Astrocyte (in vitro differentiated cells and primary cell): ENCODE results near the gene SRL. TPM values are rescaled to one million over a fixed set of nuclear protein-coding genes. Genes with fewer than 3 reads are reported as not detected.

ENCODE experiments used
- DNase-seq: peaks from one replicate; pipeline ENCODE4 v3.0.0-alpha.2; 2010; ENCODE audit warnings: low read depth
- FAIRE-seq: peaks from 2 replicates; lab custom pipeline; 2011; peaks lifted over from hg19 to GRCh38; lab: Jason Lieb, UNC
- H2AFZ ChIP-seq: 2 replicates; pipeline ENCODE4 v1.6.0; 2012; ENCODE audit warnings: low read depth, low read length, inconsistent platforms
- H3K27ac ChIP-seq: 2 replicates; pipeline ENCODE4 v1.5.1; 2011; ENCODE audit warnings: low read depth, low read length, inconsistent platforms
- H3K27me3 ChIP-seq: 2 replicates; pipeline ENCODE4 v1.6.0; 2011; ENCODE audit warnings: low read length, inconsistent platforms; ENCODE audit not compliant: insufficient read depth
- H3K36me3 ChIP-seq: 2 replicates; pipeline ENCODE4 v1.5.1; 2011; ENCODE audit warnings: low read length, inconsistent platforms; ENCODE audit not compliant: insufficient read depth
- H3K4me1 ChIP-seq: 2 replicates; pipeline ENCODE4 v1.5.1; 2011; ENCODE audit warnings: low read length, inconsistent platforms; ENCODE audit not compliant: insufficient read depth
- H3K4me2 ChIP-seq: 2 replicates; pipeline ENCODE4 v1.6.0; 2012; ENCODE audit warnings: low read length, inconsistent platforms
- H3K4me3 ChIP-seq: 2 replicates; pipeline ENCODE4 v1.5.1; 2011; ENCODE audit warnings: low read depth, mild to moderate bottlenecking, low read length, inconsistent platforms; ENCODE audit not compliant: insufficient read depth
- H3K79me2 ChIP-seq: 2 replicates; pipeline ENCODE4 v1.6.0; 2012; ENCODE audit warnings: mild to moderate bottlenecking, low read length, inconsistent platforms; ENCODE audit not compliant: insufficient read depth
- H3K9ac ChIP-seq: 2 replicates; pipeline ENCODE4 v1.6.0; 2012; ENCODE audit warnings: mild to moderate bottlenecking, low read length, inconsistent platforms
- H3K9me3 ChIP-seq: 2 replicates; pipeline ENCODE4 v1.5.1; 2012; ENCODE audit warnings: low read depth, mild to moderate bottlenecking, low read length, inconsistent platforms; ENCODE audit not compliant: insufficient read depth
- H4K20me1 ChIP-seq: 2 replicates; pipeline ENCODE4 v1.6.0; 2012; ENCODE audit warnings: low read length, inconsistent platforms; ENCODE audit not compliant: insufficient read depth
- H3K27ac Mint-ChIP-seq: one replicate; pipeline ENCODE4 v1.8.0; 2021; ENCODE audit warnings: mild to moderate bottlenecking, mixed read lengths; ENCODE audit not compliant: unreplicated experiment
- H3K27me3 Mint-ChIP-seq: one replicate; pipeline ENCODE4 v1.8.0; 2021; ENCODE audit warnings: low read depth, mixed read lengths; ENCODE audit not compliant: unreplicated experiment
- H3K36me3 Mint-ChIP-seq: one replicate; pipeline ENCODE4 v1.8.0; 2021; ENCODE audit warnings: low read depth, mixed read lengths; ENCODE audit not compliant: unreplicated experiment
- H3K4me1 Mint-ChIP-seq: one replicate; pipeline ENCODE4 v1.8.0; 2021; ENCODE audit warnings: low read depth, mixed read lengths; ENCODE audit not compliant: unreplicated experiment
- H3K4me3 Mint-ChIP-seq: one replicate; pipeline ENCODE4 v1.8.0; 2021; ENCODE audit warnings: mild to moderate bottlenecking, moderate library complexity, mixed read lengths; ENCODE audit not compliant: unreplicated experiment
- H3K9me3 Mint-ChIP-seq: one replicate; pipeline ENCODE4 v1.8.0; 2021; ENCODE audit warnings: mild to moderate bottlenecking, mixed read lengths; ENCODE audit not compliant: unreplicated experiment
- EZH2 ChIP-seq: IDR thresholded peaks from 2 replicates; pipeline ENCODE4 v1.6.1; 2012; ENCODE audit warnings: mild to moderate bottlenecking, low read length, inconsistent platforms; ENCODE audit not compliant: insufficient read depth
- total RNA-seq: library from RNA; stranded (reverse); gene quantifications from 2 replicates; pipeline ENCODE4 v1.2.1, GENCODE V29; 2021
- TF ChIP-seq, protein P1 (sequence below): IDR thresholded peaks from 2 replicates; pipeline ENCODE4 v1.5.1; 2011; ENCODE audit warnings: low read depth, mild to moderate bottlenecking, inconsistent platforms, low read length, moderate library complexity; ENCODE audit not compliant: insufficient read depth

The SRL gene
- total RNA-seq, 1 donor from 2014 or later = not detected

DNA sequence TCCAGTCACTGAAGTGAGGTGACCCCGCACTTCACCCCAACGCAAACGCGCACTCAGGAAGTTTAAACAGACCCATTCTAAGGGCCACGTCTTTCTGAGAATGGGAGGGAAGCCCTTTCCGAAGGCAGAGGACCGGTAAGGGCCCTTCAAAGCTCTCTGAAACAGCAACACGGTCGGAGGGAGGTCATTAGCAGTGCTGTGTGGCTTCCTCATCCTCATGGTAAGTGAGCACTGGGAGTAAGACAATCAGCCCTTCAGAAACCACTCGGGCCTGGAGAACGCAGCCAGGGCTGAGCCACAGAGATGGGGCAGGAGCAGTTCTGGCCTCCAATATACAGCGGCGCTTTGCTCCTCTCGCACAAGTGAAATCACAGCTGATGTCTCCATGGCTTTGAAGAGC lies 23.7 kb downstream of the SRL start:
- no peak for TF ChIP-seq EZH2
- TF ChIP-seq, protein P1, sequence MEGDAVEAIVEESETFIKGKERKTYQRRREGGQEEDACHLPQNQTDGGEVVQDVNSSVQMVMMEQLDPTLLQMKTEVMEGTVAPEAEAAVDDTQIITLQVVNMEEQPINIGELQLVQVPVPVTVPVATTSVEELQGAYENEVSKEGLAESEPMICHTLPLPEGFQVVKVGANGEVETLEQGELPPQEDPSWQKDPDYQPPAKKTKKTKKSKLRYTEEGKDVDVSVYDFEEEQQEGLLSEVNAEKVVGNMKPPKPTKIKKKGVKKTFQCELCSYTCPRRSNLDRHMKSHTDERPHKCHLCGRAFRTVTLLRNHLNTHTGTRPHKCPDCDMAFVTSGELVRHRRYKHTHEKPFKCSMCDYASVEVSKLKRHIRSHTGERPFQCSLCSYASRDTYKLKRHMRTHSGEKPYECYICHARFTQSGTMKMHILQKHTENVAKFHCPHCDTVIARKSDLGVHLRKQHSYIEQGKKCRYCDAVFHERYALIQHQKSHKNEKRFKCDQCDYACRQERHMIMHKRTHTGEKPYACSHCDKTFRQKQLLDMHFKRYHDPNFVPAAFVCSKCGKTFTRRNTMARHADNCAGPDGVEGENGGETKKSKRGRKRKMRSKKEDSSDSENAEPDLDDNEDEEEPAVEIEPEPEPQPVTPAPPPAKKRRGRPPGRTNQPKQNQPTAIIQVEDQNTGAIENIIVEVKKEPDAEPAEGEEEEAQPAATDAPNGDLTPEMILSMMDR = no peak
- no peaks in the 10 kb centered on the region for H3K27me3 ChIP-seq
- H3K9ac ChIP-seq = no peak overlapping the region
- Mint-ChIP-seq H3K9me3 (peaks cover 2% of the 10 kb centered on the region), H3K4me3 (no peak overlapping the region), H3K36me3 (no peaks in the 10 kb centered on the region), H3K27me3 (peaks cover 10% of the 10 kb centered on the region), H3K27ac (no peak overlapping the region), H3K4me1 (peaks cover 10% of the 10 kb centered on the region)
- peaks cover 21% of the 10 kb centered on the region for H3K4me1 ChIP-seq
- peak overlapping the region; percentile 1 for H3K4me2 ChIP-seq
- H3K9me3 ChIP-seq = no peaks in the 10 kb centered on the region
- no peaks in the 10 kb centered on the region for H3K36me3 ChIP-seq
- DNase-seq (no peak), FAIRE-seq (no peak)
- no peak overlapping the region for H3K27ac ChIP-seq
- H3K4me3 ChIP-seq = no peak overlapping the region
- H2AFZ ChIP-seq = peak overlapping the region; percentile 58
- no peaks in the 10 kb centered on the region for H4K20me1 ChIP-seq
- H3K79me2 ChIP-seq = no peaks in the 10 kb centered on the region

DNA sequence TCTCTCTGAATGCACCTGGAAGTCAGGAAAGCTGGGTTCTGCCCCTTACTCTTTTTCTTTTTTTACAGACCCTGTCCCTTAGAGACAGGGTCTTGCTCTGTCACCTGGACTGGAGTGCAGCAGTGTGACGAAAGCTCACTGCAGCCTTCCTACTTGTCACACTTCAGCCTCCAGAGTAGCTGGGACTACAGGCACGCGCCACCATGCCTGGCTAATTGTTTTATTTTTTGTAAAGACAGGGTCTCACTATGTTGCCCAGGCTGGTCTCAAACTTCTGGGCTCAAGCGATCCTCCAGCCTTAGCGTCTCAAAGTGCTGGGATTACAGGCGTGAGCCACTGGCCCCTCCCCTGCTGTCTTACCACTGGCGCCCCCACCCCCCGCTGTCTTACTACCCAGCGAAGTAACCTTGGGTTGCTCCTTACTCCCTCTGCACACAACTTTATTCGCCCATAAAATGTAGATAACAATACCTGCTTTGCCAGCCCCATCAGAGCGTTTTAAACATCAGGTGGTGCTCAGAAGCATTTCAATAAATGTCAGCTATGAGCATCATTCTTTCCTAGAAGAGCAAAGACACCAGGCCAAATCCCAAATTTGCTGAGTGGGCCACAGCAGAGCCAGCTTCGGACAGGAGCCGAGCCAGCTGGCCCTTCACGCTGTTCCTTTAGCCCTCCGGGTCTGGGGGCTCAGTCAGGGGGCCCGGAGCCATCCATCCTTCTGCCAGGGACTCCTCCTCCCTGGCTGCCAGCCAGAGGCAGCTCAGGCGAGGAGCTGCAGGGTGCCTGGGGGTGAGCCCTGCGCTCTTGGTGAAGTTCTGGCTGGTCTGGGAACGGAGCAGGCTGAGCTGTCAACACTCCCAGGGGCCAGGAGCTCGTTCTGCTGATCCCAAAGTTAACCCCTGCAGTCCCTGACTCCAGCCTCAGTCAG lies 24.4 kb downstream of the SRL start:
- Histone ChIP-seq H2AFZ (peak overlapping the region; percentile 58), H3K4me1 (peaks cover 29% of the 10 kb centered on the region), H3K36me3 (no peaks in the 10 kb centered on the region), H3K9ac (no peak overlapping the region), H3K79me2 (no peaks in the 10 kb centered on the region), H3K27me3 (no peaks in the 10 kb centered on the region), H3K27ac (no peak overlapping the region), H4K20me1 (no peaks in the 10 kb centered on the region), H3K4me2 (peak overlapping the region; percentile 1), H3K4me3 (no peak overlapping the region), H3K9me3 (no peaks in the 10 kb centered on the region)
- FAIRE-seq (no peak), DNase-seq (no peak)
- no peak overlapping the region for H3K4me3 Mint-ChIP-seq
- no peak for TF ChIP-seq EZH2
- TF ChIP-seq, protein P1 = no peak
- H3K27ac Mint-ChIP-seq = no peak overlapping the region
- peaks cover 10% of the 10 kb centered on the region for H3K27me3 Mint-ChIP-seq
- H3K36me3 Mint-ChIP-seq = no peaks in the 10 kb centered on the region
- peaks cover 15% of the 10 kb centered on the region for H3K4me1 Mint-ChIP-seq
- H3K9me3 Mint-ChIP-seq = peaks cover 2% of the 10 kb centered on the region

DNA sequence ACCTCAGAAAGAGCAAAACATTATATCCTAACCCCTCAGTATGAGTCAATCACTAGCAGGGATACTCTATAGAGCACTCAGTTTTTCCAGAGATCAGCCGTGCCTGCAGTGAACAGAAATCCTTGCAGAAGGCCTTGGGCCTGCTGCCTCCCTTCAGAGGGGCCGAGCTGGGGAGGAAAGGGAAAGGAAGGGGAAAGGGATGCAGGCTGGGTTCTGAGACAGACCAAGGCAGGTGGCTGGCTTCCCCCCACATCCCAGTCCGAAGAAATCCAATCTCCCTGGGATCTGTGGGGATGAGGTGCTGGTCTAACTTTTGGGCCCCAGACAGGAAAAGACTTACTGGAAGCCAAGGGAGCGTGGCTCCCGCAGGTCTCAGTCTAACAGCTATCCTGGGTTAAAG lies 25.3 kb downstream of the SRL start:
- Histone ChIP-seq H2AFZ (no peak overlapping the region), H3K27me3 (no peaks in the 10 kb centered on the region), H3K4me3 (no peak overlapping the region), H4K20me1 (no peaks in the 10 kb centered on the region), H3K36me3 (no peaks in the 10 kb centered on the region), H3K9me3 (no peaks in the 10 kb centered on the region), H3K4me2 (no peak overlapping the region), H3K79me2 (no peaks in the 10 kb centered on the region), H3K4me1 (peaks cover 30% of the 10 kb centered on the region), H3K27ac (no peak overlapping the region), H3K9ac (no peak overlapping the region)
- Mint-ChIP-seq H3K4me3 (no peak overlapping the region), H3K36me3 (no peaks in the 10 kb centered on the region), H3K4me1 (peaks cover 15% of the 10 kb centered on the region), H3K9me3 (no peaks in the 10 kb centered on the region), H3K27ac (no peak overlapping the region), H3K27me3 (peaks cover 6% of the 10 kb centered on the region)
- no peak for FAIRE-seq
- no peak for TF ChIP-seq EZH2
- TF ChIP-seq, protein P1 = no peak
- no peak for DNase-seq
